Transverse colon (tissue), 4 donors: Measurements from ENCODE around the gene PPP4C. TPM values are rescaled to one million over a fixed set of nuclear protein-coding genes. Genes with fewer than 3 reads are reported as not detected.

Source experiments
- DNase-seq: peaks from one replicate; pipeline ENCODE4 v3.0.0-alpha.2; 2019
- H3K27ac ChIP-seq, 4 donors: fragments of 200-600 bp; sonication (generic); 2 replicates each; pipeline ENCODE4 v1.5.1; 2016 to 2018; ENCODE audit warnings: inconsistent platforms in 4 of 4
- H3K27me3 ChIP-seq: fragments of 200-600 bp; sonication (generic); 2 replicates; pipeline ENCODE4 v1.5.1; 2017; ENCODE audit warnings: inconsistent platforms
- H3K36me3 ChIP-seq, 4 donors: fragments of 200-600 bp; sonication (generic); 2 replicates each; pipeline ENCODE4 v1.5.1; 2017 to 2019; ENCODE audit warnings: inconsistent platforms in 4 of 4
- H3K4me1 ChIP-seq, 4 donors: fragments of 200-600 bp; sonication (generic); 2 replicates each; pipeline ENCODE4 v1.5.1; 2017 to 2020; ENCODE audit warnings: inconsistent platforms in 4 of 4
- H3K4me3 ChIP-seq, 4 donors: fragments of 200-600 bp; sonication (generic); 1 replicate in 1 of 4; 2 replicates in 3 of 4; pipeline versions ENCODE4 v1.5.1 to v1.6.1; 2017 to 2019; ENCODE audit warnings: inconsistent platforms in 4 of 4
- H3K9me3 ChIP-seq, 2 donors: fragments of 200-600 bp; sonication (generic); 2 replicates each; pipeline ENCODE4 v1.5.1; 2017 to 2019; ENCODE audit warnings: inconsistent platforms in 2 of 2
- EP300 ChIP-seq: sonication (generic); formaldehyde crosslinking; IDR thresholded peaks from one replicate; pipeline ENCODE4 v1.6.1; 2017; ENCODE audit warnings: antibody characterized with exemption, low read depth
- POLR2A ChIP-seq: fragments of 450-650 bp; IDR thresholded peaks from one replicate; pipeline ENCODE4 v1.6.1; 2016; ENCODE audit warnings: antibody characterized with exemption, mild to moderate bottlenecking, moderate library complexity
- POLR2AphosphoS5 ChIP-seq, 3 donors: sonication (generic); formaldehyde crosslinking; IDR thresholded peaks; one replicate each; pipeline ENCODE4 v1.6.1; 2016; ENCODE audit warnings: antibody characterized with exemption in 3 of 3
- WGBS, 2 donors: methylation state at CpG; one replicate each; pipeline ENCODE4 v1.1.5; 2018; ENCODE audit warnings: low coverage in 1 of 2; 5-methylcytosine and 5-hydroxymethylcytosine counted together
- in situ Hi-C, 4 donors: fragments of 200-750 bp; cut with MboI; loops; one replicate each; pipeline versions ENCODE4 v1.15.0 to v1.15.1; 2017; ENCODE audit warnings: low sequenced_read_pairs in 3 of 4, low pct_ligation_motif_present in 1 of 4, low pct_unique_long_range_greater_than_20kb in 1 of 4
- intact Hi-C: fragments of 100-400 bp; cut with DNase I; formaldehyde crosslinking; loops from one replicate; pipeline ENCODE4 v1.15.1; 2023; ENCODE audit warnings: low total_unique reads
- total RNA-seq, 4 donors: library from RNA; depleted of rRNA; stranded (reverse); fragments of >200 nt; gene quantifications; one replicate each; pipeline ENCODE4 v1.1.0, GENCODE V29; 2016
- TF ChIP-seq, protein P1 (sequence below), 5 experiments: fragments of 200-600 bp in 3 of 5; fragments of 450-650 bp in 2 of 5; sonication (generic) in 3 of 5; IDR thresholded peaks; 1 replicate in 2 of 5; 2 replicates in 3 of 5; pipeline ENCODE4 v1.5.1; 2016 to 2017; ENCODE audit warnings: antibody characterized with exemption in 5 of 5, inconsistent platforms in 3 of 5, mild to moderate bottlenecking in 2 of 5, moderate library complexity in 1 of 5

The PPP4C gene
- total RNA-seq, 4 donors from 2014 or later, result 17.7 to 92.3 (median 74.3) TPM

DNA sequence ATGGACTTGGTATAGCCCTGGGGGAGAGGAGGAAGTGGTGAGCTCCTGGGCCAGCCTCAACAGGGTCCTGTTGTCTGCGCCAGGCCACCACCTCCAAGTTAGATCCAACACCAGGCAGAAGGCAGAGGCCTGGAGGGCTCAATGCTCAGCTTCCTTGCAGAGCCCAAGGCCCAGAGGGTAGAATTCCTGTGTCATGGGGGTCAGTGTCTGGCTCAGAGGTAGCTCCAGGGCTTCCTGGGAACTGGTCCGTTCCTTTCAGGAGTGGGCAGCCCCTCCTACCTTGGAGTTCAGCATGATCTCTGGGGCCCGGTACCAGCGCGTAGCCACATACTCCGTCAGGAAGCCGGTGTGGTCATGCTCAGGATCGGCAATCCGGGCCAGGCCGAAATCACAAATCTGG is 42.0 kb downstream of the PPP4C start:
- WGBS, 2 donors, result 87% methylated on average over 10 of the region's 10 CpGs; no CpG with 5 or more reads in 1 of the 2 donors
- peak overlapping the region; percentile 81 to 98 (median 88) for H3K27ac ChIP-seq
- H3K4me1 ChIP-seq, result peaks cover 42 to 86% (median 65%) of the 10 kb centered on the region in 4 donors
- H3K9me3 ChIP-seq, result no peaks in the 10 kb centered on the region
- H3K27me3 ChIP-seq, result no peaks in the 10 kb centered on the region
- intact Hi-C loops, result loop anchor here (10.0 kb wide), 1 partner anchor 67 kb away; the partner anchor contains the start of gene CORO1A
- in situ Hi-C loops, result loop anchor here in 2 of 4 donors (25.0 kb wide), 1 partner anchor 295 kb away; the partner anchor contains the start of gene ZNF771 (in 2 of the 2)
- H3K36me3 ChIP-seq, result peaks cover 0 to 23% (median 11%) of the 10 kb centered on the region in 4 donors
- H3K4me3 ChIP-seq, result no peak overlapping the region
- TF ChIP-seq, protein P1, sequence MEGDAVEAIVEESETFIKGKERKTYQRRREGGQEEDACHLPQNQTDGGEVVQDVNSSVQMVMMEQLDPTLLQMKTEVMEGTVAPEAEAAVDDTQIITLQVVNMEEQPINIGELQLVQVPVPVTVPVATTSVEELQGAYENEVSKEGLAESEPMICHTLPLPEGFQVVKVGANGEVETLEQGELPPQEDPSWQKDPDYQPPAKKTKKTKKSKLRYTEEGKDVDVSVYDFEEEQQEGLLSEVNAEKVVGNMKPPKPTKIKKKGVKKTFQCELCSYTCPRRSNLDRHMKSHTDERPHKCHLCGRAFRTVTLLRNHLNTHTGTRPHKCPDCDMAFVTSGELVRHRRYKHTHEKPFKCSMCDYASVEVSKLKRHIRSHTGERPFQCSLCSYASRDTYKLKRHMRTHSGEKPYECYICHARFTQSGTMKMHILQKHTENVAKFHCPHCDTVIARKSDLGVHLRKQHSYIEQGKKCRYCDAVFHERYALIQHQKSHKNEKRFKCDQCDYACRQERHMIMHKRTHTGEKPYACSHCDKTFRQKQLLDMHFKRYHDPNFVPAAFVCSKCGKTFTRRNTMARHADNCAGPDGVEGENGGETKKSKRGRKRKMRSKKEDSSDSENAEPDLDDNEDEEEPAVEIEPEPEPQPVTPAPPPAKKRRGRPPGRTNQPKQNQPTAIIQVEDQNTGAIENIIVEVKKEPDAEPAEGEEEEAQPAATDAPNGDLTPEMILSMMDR (IDR thresholded peaks at IDR 0.05), result no peak
- TF ChIP-seq POLR2A (no peak), EP300 (no peak), POLR2AphosphoS5 (IDR thresholded peaks at IDR 0.05) (no peak)
- no peak for DNase-seq

DNA sequence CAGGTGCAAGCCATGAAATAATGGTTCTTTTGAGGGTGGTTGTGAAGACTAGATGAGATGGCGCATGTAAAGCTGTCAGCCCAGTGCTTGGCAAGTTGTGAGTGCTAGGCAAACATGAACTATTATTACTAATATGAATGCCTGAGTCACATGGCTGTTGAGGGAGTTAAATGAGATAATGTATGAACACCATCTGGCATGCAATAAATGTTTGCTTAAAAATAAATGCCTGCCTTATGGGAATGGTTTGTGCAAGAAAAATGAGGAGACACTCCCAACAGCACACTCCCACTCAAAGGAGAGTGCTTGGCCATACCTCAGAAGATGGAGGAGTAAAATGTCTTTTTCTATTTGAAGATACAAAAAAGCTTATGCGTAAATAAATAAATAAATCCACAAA is 43.6 kb downstream of the PPP4C start:
- peaks cover 27 to 82% (median 61%) of the 10 kb centered on the region in 4 donors for H3K4me1 ChIP-seq
- no peaks in the 10 kb centered on the region for H3K9me3 ChIP-seq
- DNase-seq, result no peak
- H3K27me3 ChIP-seq, result no peaks in the 10 kb centered on the region
- H3K27ac ChIP-seq, result peak overlapping the region; percentile 94 to 98 (median 97)
- intact Hi-C loops, result loop anchor here (10.0 kb wide), 1 partner anchor 65 kb away; the partner anchor contains the start of gene CORO1A
- in situ Hi-C loops, result loop anchor here in 2 of 4 donors (25.0 kb wide), 1 partner anchor 293 kb away; the partner anchor contains the start of gene ZNF771 (in 2 of the 2)
- 78 to 90% methylated on average over 2 of the region's 2 CpGs for WGBS, 2 donors
- no peak overlapping the region for H3K4me3 ChIP-seq
- H3K36me3 ChIP-seq, result peaks cover 0 to 23% (median 11%) of the 10 kb centered on the region in 4 donors
- TF ChIP-seq EP300 (no peak), POLR2AphosphoS5 (IDR thresholded peaks at IDR 0.05) (no peak), POLR2A (no peak)
- TF ChIP-seq, protein P1 (IDR thresholded peaks at IDR 0.05), result no peak

DNA sequence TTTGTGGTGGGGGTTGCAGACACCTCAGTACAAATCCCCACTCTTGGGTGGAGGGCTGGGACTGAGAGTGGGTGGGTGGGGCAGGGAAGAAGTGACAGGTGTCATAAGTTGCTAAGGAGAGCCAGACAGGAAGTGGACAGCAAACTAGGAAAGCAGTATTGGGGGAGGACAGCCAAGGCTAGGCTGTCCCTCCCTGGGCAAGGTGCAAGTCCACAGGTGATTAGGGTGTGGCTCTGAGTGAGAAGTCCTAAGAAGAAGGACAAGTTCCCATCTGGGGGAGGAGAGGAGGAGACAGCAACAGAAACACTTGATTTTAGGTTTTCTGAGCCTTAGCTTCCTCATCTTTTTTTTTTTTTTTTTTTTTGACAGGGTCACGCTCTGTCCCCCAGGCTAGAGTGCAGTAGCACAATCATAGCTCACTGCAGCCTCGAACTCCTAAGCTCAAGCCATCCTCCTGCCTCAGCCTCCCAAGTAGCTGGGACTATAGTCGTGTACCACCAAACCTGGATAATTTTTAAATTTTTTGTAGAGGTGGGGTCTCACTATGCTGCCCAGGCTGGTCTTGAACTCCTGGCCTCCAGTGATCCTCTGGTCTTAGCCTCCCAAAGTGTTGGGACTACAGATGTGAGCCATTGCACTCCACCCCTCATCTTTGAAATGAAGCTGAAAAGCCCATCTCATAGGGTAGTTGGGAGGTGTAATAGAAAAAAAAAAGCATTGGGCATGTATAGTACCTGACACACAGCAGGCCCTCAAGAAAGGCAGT is 44.7 kb downstream of the PPP4C start:
- H3K4me3 ChIP-seq, result no peak overlapping the region
- peaks cover 0 to 23% (median 11%) of the 10 kb centered on the region in 4 donors for H3K36me3 ChIP-seq
- peaks cover 21 to 77% (median 56%) of the 10 kb centered on the region in 4 donors for H3K4me1 ChIP-seq
- TF ChIP-seq POLR2A (peak; percentile 54), POLR2AphosphoS5 (IDR thresholded peaks at IDR 0.05) (peak; percentile 69 to 89 (median 80)), EP300 (peak; percentile 60)
- TF ChIP-seq, protein P1 (IDR thresholded peaks at IDR 0.05), result no peak
- intact Hi-C loops (no loop called here), in situ Hi-C loops (loop anchor here in 2 of 4 donors (25.0 kb wide), 1 partner anchor 292 kb away; the partner anchor contains the start of gene ZNF771 (in 2 of the 2))
- no peaks in the 10 kb centered on the region for H3K9me3 ChIP-seq
- H3K27me3 ChIP-seq, result no peaks in the 10 kb centered on the region
- DNase-seq, result peak; percentile 79
- 53 to 80% methylated on average over 1 to 3 of the region's 3 CpGs for WGBS, 2 donors
- peak overlapping the region; percentile 94 to 98 (median 97) for H3K27ac ChIP-seq
